OCI-LY3 (cell line): ENCODE measurements around the gene SLX9.

Experiments
- CTCF ChIP-seq: fragments of 200-600, 300-600 bp; sonication (generic); IDR thresholded peaks from 2 replicates; pipeline ENCODE4 v1.5.1; 2014; ENCODE audit warnings: antibody characterized with exemption, low read length, low read depth
- EZH2phosphoT487 ChIP-seq: fragments of 200-600 bp; shearing (Covaris generic); IDR thresholded peaks from 2 replicates; pipeline ENCODE4 v1.6.1; 2018; ENCODE audit warnings: antibody characterized with exemption, mixed run types, low read depth

GRCh38 chr21:44996096-44996495 is 56.3 kb downstream of the SLX9 start:
- TF ChIP-seq CTCF = no peak
- TF ChIP-seq EZH2phosphoT487 = no peak
